ENCODE data around the gene COG5.
A peak's percentile ranks its signal among the peaks of the same experiment; 100 is the strongest.
"Not testable (repeated sequence)": the region's sequence is repeated elsewhere in the genome, so short reads cannot be mapped to it uniquely, and the experiment has no call there.

The COG5 gene

GRCh38 chr7:107171496-107171895 lies 392.2 kb downstream of the COG5 start:
- DNase-seq: no peak

GRCh38 chr7:107170051-107170915 lies 393.4 kb downstream of the COG5 start:
- no peak for DNase-seq

- peak; percentile 98 for DNase-seq
These were observed 394.3 kb downstream of the COG5 start for GRCh38 chr7:107169120-107170050.

GRCh38 chr7:107168233-107169119 lies 395.2 kb downstream of the COG5 start, which contains the start of gene HBP1:
HBP1 (plus strand) TSS chr7:107169003; CDS start chr7:107179894, 10,891 bp downstream.
- DNase-seq: peak; percentile 100

GRCh38 chr7:107167483-107168232 lies 396.1 kb downstream of the COG5 start:
- no peak for DNase-seq

GRCh38 chr7:107166736-107167426 lies 396.8 kb downstream of the COG5 start:
- DNase-seq: no peak

- DNase-seq: no peak
These were observed 398.4 kb downstream of the COG5 start for GRCh38 chr7:107165341-107165740.

GRCh38 chr7:107164092-107164491 lies 399.6 kb downstream of the COG5 start:
- DNase-seq: no peak

GRCh38 chr7:107162475-107162874 lies 401.2 kb downstream of the COG5 start:
- DNase-seq: no peak

- DNase-seq: no peak
These were observed 402.3 kb downstream of the COG5 start for GRCh38 chr7:107161415-107161814.

GRCh38 chr7:107160389-107160788 lies 403.3 kb downstream of the COG5 start:
- DNase-seq: no peak

- DNase-seq: no peak
These were observed 405.7 kb downstream of the COG5 start for GRCh38 chr7:107158028-107158427.

- DNase-seq: no peak
These were observed 406.6 kb downstream of the COG5 start for GRCh38 chr7:107157091-107157490.

- not testable (repeated sequence) for DNase-seq
These were observed 408.0 kb downstream of the COG5 start for GRCh38 chr7:107155726-107156125.

- DNase-seq: no peak
These were observed 408.9 kb downstream of the COG5 start for GRCh38 chr7:107154826-107155225.

GRCh38 chr7:107152011-107152410 lies 411.7 kb downstream of the COG5 start:
- no peak for DNase-seq
